GM12891 (cell line): ENCODE measurements around the gene TM4SF18.

Experiments
- DNase-seq: peaks from one replicate; pipeline ENCODE4 v3.0.0; 2011; ENCODE audit warnings: low spot score; ENCODE audit not compliant: insufficient read length
- FAIRE-seq: peaks from 2 replicates; lab custom pipeline; 2011; peaks lifted over from hg19 to GRCh38; lab: Jason Lieb, UNC
- PAX5 ChIP-seq: IDR thresholded peaks from 2 replicates; pipeline ENCODE4 v1.6.1; 2011; ENCODE audit warnings: low read length, moderate library complexity, mild to moderate bottlenecking; ENCODE audit not compliant: insufficient read depth, severe bottlenecking
- POLR2A ChIP-seq: IDR thresholded peaks from 2 replicates; pipeline ENCODE4 v1.6.1; 2011; ENCODE audit warnings: low read depth, low read length, control low read depth
- POLR2AphosphoS5 ChIP-seq: IDR thresholded peaks from 2 replicates; pipeline ENCODE4 v1.6.1; 2011; ENCODE audit warnings: low read depth, low read length, control low read depth
- POU2F2 ChIP-seq: IDR thresholded peaks from 2 replicates; pipeline ENCODE4 v1.6.1; 2011; ENCODE audit warnings: low read depth, mild to moderate bottlenecking, control low read depth, low read length, moderate library complexity
- SPI1 ChIP-seq: IDR thresholded peaks from 2 replicates; pipeline ENCODE4 v1.6.1; 2011; ENCODE audit warnings: low read depth, low read length, control low read depth
- TAF1 ChIP-seq: IDR thresholded peaks from 2 replicates; pipeline ENCODE4 v1.6.1; 2011; ENCODE audit warnings: low read depth, low read length, control low read depth

The TM4SF18 gene

DNA sequence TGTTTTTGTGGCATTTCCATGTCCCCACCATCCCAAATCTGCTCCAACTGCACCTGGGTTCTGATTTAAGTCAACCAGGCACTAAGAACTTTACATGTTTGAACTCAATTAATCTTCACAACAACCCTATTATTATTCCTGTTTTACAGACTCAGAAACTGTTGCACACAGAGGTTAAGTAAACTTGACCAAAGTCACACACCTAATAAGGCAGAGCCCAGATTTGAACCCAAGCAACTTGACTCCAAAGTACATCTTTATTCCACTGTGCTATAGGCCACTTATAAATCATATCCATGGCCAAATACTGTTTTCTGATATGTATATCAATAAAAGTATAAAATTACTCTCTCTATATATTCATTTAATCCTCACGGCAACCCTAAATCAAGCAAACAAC is 16.4 kb downstream of the TM4SF18 start:
- no peak for FAIRE-seq
- no peak for DNase-seq
- no peak for TF ChIP-seq POLR2AphosphoS5
- no peak for TF ChIP-seq POLR2A
- no peak for TF ChIP-seq TAF1
- no peak for TF ChIP-seq SPI1
- no peak for TF ChIP-seq POU2F2
- TF ChIP-seq PAX5: no peak

DNA sequence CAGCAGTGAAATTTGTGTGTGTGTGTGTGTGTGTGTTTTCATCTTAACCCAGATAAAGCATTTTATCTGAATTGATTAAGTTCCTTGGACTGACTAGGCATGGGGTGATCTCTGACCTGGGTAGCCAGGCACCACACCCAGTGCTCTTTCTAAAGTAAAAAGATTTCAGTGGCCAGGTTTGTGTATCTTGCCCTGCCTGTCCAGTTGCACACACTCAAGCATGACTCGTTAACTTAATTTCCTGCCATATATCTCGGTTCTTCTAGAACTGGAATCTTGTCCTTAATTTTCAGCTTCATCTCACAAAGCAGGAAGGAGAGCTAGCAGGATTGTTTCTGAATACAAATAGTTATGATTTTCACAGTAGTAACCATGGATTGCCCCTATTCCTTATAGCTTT is 17.0 kb downstream of the TM4SF18 start:
- TF ChIP-seq POU2F2 (no peak), TAF1 (no peak), POLR2A (no peak), PAX5 (no peak), SPI1 (no peak), POLR2AphosphoS5 (no peak)
- DNase-seq (no peak), FAIRE-seq (no peak)

DNA sequence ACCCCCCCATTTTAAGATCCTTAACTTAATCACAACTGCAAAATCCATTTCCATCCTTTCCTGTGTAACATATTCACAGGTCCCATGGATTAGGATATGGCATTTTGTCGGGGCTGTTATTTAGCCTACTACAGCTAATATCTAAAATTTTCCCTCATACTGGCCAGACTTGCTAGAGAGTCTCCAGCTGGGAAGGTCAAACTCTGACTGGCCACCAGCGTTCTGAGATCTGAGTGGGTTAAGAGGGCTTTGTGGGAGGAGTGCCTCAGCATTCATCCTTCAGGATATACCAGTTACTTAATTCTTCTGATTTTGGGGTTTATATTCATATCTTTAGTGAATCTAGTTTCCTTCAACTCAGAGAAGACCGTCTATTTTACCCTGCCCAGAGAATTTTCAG is 17.7 kb downstream of the TM4SF18 start:
- DNase-seq (no peak), FAIRE-seq (no peak)
- TF ChIP-seq POLR2A (no peak), POLR2AphosphoS5 (no peak), TAF1 (no peak), POU2F2 (no peak), SPI1 (no peak), PAX5 (no peak)

DNA sequence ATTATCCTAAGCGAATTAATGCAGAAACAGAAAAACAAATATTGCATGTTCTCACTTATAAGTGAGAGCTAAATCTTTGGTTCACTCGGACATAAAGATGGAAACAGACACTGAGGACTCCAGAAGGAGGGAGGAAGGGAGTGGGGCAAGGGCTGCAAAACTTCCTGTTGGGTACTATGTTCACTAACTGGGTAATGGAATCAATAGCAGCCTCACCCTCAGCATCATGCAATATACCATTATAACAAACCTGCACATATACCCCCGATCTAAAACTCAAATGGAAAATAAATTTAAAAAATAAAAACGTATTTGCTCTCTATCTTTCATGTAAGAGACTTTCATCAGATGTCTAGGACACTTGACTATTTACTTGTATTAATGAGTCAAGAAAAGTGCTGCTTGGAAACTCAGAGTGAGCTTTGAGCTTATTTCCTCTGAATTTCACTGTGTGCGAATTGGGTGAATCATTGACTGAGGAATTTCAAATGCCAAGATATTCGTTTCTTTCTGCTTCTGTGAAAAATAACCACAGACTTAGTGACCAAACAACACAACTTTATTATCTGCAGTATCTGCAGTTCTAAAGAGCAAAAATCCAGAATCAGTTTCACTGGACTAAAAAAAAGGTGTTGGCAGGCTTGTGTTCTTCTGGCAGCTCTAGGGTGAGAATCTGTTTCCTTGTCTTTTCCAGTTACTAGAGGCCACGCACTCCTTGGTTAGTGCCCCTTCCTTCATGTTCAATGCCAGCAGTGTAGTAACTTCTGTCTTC is 18.4 kb downstream of the TM4SF18 start:
- TF ChIP-seq POU2F2: no peak
- TF ChIP-seq SPI1: no peak
- TF ChIP-seq PAX5: no peak
- TF ChIP-seq POLR2A: no peak
- TF ChIP-seq TAF1: no peak
- no peak for TF ChIP-seq POLR2AphosphoS5
- no peak for DNase-seq
- no peak for FAIRE-seq

DNA sequence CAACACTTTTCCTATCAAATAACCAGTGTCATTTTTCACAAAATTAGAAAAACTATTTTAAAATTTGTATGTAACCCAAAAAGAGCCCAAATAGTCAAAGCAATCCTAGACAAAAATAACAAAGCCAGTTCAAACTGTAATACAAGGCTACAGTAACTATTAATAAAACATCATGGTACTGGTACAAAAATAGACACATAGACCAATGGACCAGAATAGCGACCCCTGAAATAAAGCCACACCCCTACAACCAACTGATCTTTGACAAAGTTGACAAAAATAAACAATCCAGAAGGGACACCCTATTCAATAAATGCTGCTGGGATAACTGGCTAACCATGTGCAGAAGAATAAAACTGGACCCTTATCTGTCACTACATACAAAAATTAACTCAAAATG is 19.9 kb downstream of the TM4SF18 start:
- DNase-seq: no peak
- TF ChIP-seq POLR2AphosphoS5 (no peak), PAX5 (no peak), POU2F2 (no peak), TAF1 (no peak)
- FAIRE-seq: no peak

DNA sequence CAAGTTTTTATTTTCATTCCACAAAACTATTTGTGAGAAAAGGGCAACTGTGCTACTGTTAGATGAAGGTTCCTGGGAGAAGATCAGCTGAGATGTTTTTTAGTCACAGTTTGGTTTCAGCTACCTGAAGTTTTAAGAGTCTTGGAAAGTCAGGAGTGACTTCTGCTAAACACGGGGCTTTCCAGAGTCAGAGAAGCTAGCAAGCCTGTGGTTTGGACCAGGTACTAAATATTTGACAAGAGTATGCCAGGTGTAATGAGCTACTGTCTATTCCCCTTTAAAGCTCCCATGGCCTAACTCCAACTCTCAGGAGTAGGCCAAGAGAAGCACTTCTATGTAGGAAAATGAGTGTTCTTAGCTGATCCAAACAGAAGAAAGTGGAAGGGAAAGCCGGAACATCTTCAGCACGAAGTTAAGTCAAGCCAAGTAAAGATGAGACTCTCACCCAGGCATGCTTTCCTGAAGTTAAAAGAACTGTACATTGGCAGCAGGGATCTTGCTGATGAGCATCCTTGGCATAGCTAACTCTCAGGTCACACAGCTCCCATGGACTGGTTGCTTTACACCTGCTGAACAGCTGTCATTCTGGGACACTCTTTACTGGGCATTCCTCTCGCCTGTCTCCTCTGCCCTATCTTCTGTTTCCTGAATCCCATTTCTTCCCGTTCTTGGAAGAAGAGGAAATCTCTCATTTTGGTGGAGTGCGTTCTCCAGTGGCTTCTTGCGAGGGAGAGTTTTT is 22.5 kb downstream of the TM4SF18 start:
- TF ChIP-seq SPI1: no peak
- no peak for TF ChIP-seq POU2F2
- no peak for TF ChIP-seq TAF1
- no peak for TF ChIP-seq PAX5
- no peak for TF ChIP-seq POLR2AphosphoS5
- no peak for TF ChIP-seq POLR2A
- DNase-seq: no peak
- no peak for FAIRE-seq

DNA sequence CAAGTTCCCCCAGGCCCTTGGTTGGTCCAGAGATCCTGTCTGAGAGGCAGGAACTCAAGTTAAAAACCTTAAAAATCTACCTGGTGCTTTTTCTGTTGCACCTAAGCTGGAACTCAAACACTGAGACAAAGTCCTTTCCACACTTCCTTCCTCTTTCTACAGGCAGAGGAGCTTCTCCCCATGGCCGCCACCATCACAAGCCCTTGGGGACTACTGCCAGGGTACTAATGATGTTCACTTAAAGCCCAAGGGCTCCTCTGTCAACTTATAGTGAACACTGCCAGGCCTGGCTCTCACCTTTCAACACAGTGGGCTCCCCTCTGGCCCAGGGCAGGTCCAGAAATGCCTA is 26.0 kb downstream of the TM4SF18 start:
- DNase-seq (no peak), FAIRE-seq (no peak)
- no peak for TF ChIP-seq PAX5
- TF ChIP-seq POU2F2: no peak
- no peak for TF ChIP-seq TAF1
- no peak for TF ChIP-seq POLR2A
- no peak for TF ChIP-seq POLR2AphosphoS5
- no peak for TF ChIP-seq SPI1

DNA sequence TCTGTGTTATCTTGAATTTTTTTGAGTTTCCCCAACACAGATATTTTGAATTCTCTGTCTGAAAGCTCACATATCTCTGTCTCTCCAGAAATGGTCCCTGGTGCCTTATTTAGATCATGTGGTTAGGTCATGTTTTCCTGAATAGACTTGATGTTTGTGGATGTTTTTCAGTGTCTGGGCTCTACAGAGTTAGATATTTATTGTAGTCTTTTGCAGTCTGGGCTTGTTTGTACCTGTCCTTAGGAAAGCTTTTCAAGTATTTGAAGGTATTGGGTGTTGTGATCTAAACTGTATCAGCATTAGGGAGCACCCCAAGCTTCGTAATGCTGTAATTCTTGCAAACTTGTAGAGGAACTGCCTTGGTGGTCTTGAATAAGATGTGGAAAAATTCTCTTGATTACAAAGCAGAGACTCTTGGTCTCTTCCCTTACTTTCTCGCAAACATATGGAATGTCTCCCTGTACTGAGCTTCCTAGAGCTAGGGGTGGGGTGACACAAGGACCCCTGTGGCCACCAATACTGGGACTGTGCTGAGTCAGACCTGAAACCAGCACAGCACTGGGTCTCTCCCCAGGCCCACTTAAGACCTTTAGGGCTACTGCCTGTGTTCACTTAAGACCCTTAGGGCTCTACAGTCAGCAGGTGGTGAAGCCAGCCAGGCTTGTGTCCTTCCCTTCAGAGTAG is 26.5 kb downstream of the TM4SF18 start:
- DNase-seq (no peak), FAIRE-seq (no peak)
- TF ChIP-seq POLR2AphosphoS5: no peak

DNA sequence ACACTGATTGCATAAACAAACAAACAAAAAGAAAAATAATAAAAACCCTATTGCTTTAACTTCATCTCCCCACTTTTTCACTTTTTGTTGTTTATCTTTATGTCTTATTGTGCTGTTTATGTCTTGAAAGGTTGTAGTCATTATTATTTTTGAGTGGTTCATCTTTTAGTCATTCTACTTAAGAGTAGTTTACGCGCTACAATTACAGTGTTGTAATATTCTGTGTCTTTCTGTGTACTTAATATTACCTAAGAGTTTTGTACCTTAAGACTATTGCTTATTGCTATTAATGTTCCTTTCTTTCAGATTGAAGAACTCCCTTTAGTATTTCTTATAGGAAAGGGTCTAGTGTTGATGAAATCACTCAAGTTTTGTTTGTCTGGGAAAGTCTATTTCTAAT is 28.1 kb downstream of the TM4SF18 start:
- FAIRE-seq: no peak
- no peak for DNase-seq
- no peak for TF ChIP-seq SPI1
- TF ChIP-seq PAX5: no peak
- no peak for TF ChIP-seq POLR2AphosphoS5
- no peak for TF ChIP-seq POLR2A
- no peak for TF ChIP-seq TAF1
